Neuronal stem cell (in vitro differentiated cells): ENCODE data around the gene POLE.

Experiments used
- DNase-seq: peaks from one replicate; pipeline ENCODE4 v3.0.0-alpha.2; 2013; ENCODE audit warnings: low spot score
- H2AFZ ChIP-seq: one replicate; pipeline ENCODE4 v1.6.1; 2013; ENCODE audit warnings: mild to moderate bottlenecking, low read length, inconsistent platforms
- H2AK5ac ChIP-seq: 2 replicates; pipeline ENCODE4 v1.6.1; 2013; ENCODE audit warnings: low read depth, mild to moderate bottlenecking, inconsistent platforms, low read length, moderate library complexity, mixed read lengths
- H2BK120ac ChIP-seq: 2 replicates; pipeline ENCODE4 v1.6.1; 2013; ENCODE audit warnings: low read depth, mild to moderate bottlenecking, inconsistent platforms, low read length, moderate library complexity, mixed read lengths
- H2BK12ac ChIP-seq: one replicate; pipeline ENCODE4 v1.6.1; 2013; ENCODE audit warnings: low read length, inconsistent platforms
- H2BK15ac ChIP-seq: 2 replicates; pipeline ENCODE4 v1.6.1; 2013; ENCODE audit warnings: mild to moderate bottlenecking, low read length, inconsistent platforms, mixed read lengths
- H2BK5ac ChIP-seq: one replicate; pipeline ENCODE4 v1.6.1; 2013; ENCODE audit warnings: inconsistent platforms, mild to moderate bottlenecking, low read length, moderate library complexity
- H3K14ac ChIP-seq: one replicate; pipeline ENCODE4 v1.6.1; 2013; ENCODE audit warnings: low read length, inconsistent platforms
- H3K18ac ChIP-seq: 2 replicates; pipeline ENCODE4 v1.6.1; 2013; ENCODE audit warnings: low read length, inconsistent platforms
- H3K23ac ChIP-seq: 2 replicates; pipeline ENCODE4 v1.6.1; 2013; ENCODE audit warnings: low read depth, mild to moderate bottlenecking, mixed read lengths, low read length, inconsistent platforms; ENCODE audit not compliant: poor library complexity
- H3K27ac ChIP-seq: replicated peaks from 3 replicates; pipeline ENCODE4 v1.5.1; 2013; ENCODE audit warnings: low read length, inconsistent platforms
- H3K27me3 ChIP-seq, 3 experiments: 2 replicates each; pipeline ENCODE4 v1.6.1; 2013; ENCODE audit warnings: low read length in 3 of 3, mild to moderate bottlenecking in 2 of 3, inconsistent platforms in 1 of 3, low read depth in 1 of 3, mixed read lengths in 1 of 3, moderate library complexity in 1 of 3; ENCODE audit not compliant: control insufficient read depth in 3 of 3, insufficient read depth in 3 of 3
- H3K36me3 ChIP-seq, 2 donors: replicated peaks in 1 of 2; 2 replicates each; pipeline ENCODE4 v1.6.1; 2013; ENCODE audit warnings: low read length in 2 of 2; ENCODE audit not compliant: control insufficient read depth in 2 of 2, insufficient read depth in 2 of 2
- H3K4ac ChIP-seq: 2 replicates; pipeline ENCODE4 v1.6.1; 2013; ENCODE audit warnings: inconsistent platforms, mild to moderate bottlenecking, low read length, moderate library complexity
- H3K4me1 ChIP-seq, 2 donors: 1 replicate in 1 of 2; 2 replicates in 1 of 2; pipeline ENCODE4 v1.6.1; 2013; ENCODE audit warnings: low read length in 2 of 2, low read depth in 1 of 2; ENCODE audit not compliant: control insufficient read depth in 2 of 2, insufficient read depth in 1 of 2
- H3K4me2 ChIP-seq: one replicate; pipeline ENCODE4 v1.6.1; 2013; ENCODE audit warnings: mild to moderate bottlenecking, low read length, inconsistent platforms; ENCODE audit not compliant: insufficient read depth, poor library complexity, severe bottlenecking
- H3K4me3 ChIP-seq, 2 donors: 2 replicates each; pipeline ENCODE4 v1.5.1; 2013; ENCODE audit warnings: low read length in 2 of 2, mild to moderate bottlenecking in 2 of 2, inconsistent platforms in 1 of 2, moderate library complexity in 1 of 2
- H3K79me1 ChIP-seq: one replicate; pipeline ENCODE4 v1.6.1; 2013; ENCODE audit warnings: low read depth, mild to moderate bottlenecking, inconsistent platforms, low read length, moderate library complexity
- H3K9ac ChIP-seq: one replicate; pipeline ENCODE4 v1.6.1; 2013; ENCODE audit warnings: mild to moderate bottlenecking, low read depth, low read length, inconsistent platforms; ENCODE audit not compliant: poor library complexity
- H3K9me3 ChIP-seq, 2 donors: replicated peaks in 1 of 2; 2 replicates each; pipeline versions ENCODE3 to v1.6.1; 2013; ENCODE audit warnings: low read length in 2 of 2, mild to moderate bottlenecking in 2 of 2, inconsistent platforms in 1 of 2, low read depth in 1 of 2, mixed read lengths in 1 of 2, moderate library complexity in 1 of 2; ENCODE audit not compliant: control insufficient read depth in 2 of 2, insufficient read depth in 1 of 2
- H4K8ac ChIP-seq: one replicate; pipeline ENCODE4 v1.6.1; 2013; ENCODE audit warnings: low read depth, mild to moderate bottlenecking, inconsistent platforms, low read length, moderate library complexity
- H4K91ac ChIP-seq: one replicate; pipeline ENCODE4 v1.6.1; 2013; ENCODE audit warnings: low read length, low read depth, mild to moderate bottlenecking, inconsistent platforms; ENCODE audit not compliant: poor library complexity
- WGBS, 2 donors: extraction: QIAGEN DNeasy Blood & Tissue Kit; methylation state at CpG; one replicate each; pipeline ENCODE4 v1.1.7; 2013; ENCODE audit warnings: missing lambda C conversion rate in 2 of 2, mixed read lengths in 1 of 2; ENCODE audit not compliant: insufficient read length in 2 of 2, insufficient replicate concordance in 1 of 2; ENCODE audit errors: extremely low coverage in 2 of 2; 5-methylcytosine and 5-hydroxymethylcytosine counted together

POLE gene

DNA sequence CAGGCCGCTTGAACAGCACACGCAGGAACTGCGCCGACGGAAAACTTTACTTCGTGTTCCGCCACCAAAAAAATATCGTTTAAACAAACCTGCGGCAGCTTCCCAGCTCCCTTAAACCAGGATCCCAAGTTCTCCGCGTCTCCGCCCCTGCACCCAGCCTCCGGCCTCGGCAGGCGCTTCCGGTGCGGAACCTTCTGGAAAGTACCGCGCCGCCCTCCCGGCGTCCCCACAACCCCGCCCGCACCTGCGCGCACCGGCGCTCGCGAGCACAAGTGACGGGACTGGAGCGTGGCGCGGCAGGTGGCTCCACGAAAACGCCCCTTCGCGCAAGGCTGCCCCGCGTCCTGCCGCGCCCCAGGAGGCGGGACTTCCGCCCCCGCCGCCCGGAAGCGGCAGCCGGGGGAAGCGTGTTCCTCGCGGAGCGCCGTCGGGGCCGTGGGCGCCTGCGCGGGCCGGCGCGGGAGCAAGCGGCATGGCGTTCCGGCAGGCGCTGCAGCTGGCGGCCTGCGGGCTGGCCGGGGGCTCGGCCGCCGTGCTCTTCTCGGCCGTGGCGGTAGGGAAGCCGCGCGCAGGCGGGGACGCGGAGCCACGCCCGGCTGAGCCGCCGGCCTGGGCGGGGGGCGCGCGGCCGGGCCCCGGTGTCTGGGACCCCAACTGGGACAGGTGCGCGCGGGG lies 23.4 kb upstream of the POLE start, which contains the start of gene PGAM5:
Gene PGAM5, plus strand, starts transcription at position 438 of the 675 bp plus-strand sequence. Its CDS starts 35 bp downstream, at position 473.
- WGBS, 2 donors, result no CpG with 5 or more reads among the region's 94 CpGs
- Histone ChIP-seq H2BK12ac (no peak within 1 kb of the TSS), H4K8ac (no peak within 1 kb of the TSS), H3K4me3 (peak within 1 kb of the TSS; percentile 81 to 95), H3K4ac (no peak within 1 kb of the TSS), H3K18ac (peak within 1 kb of the TSS; percentile 96), H3K9ac (peak within 1 kb of the TSS; percentile 94), H3K27me3 (no peaks in the 10 kb centered on the region), H3K14ac (peak within 1 kb of the TSS; percentile 39), H3K79me1 (peaks cover 6% of the 10 kb centered on the region), H2BK15ac (peak within 1 kb of the TSS; percentile 26), H4K91ac (no peak within 1 kb of the TSS), H3K23ac (peak within 1 kb of the TSS; percentile 99), H3K9me3 (peaks cover 0 to 2% of the 10 kb centered on the region in 2 donors), H3K4me1 (peaks cover 0 to 2% of the 10 kb centered on the region in 2 donors), H3K36me3 (peaks cover 8 to 29% of the 10 kb centered on the region in 2 donors), H2BK5ac (peak within 1 kb of the TSS; percentile 62), H2AK5ac (peak within 1 kb of the TSS; percentile 70), H2AFZ (peak within 1 kb of the TSS; percentile 100), H2BK120ac (no peak within 1 kb of the TSS), H3K4me2 (peak within 1 kb of the TSS; percentile 69), H3K27ac (peak within 1 kb of the TSS; percentile 71)
- peak; percentile 75 for DNase-seq

DNA sequence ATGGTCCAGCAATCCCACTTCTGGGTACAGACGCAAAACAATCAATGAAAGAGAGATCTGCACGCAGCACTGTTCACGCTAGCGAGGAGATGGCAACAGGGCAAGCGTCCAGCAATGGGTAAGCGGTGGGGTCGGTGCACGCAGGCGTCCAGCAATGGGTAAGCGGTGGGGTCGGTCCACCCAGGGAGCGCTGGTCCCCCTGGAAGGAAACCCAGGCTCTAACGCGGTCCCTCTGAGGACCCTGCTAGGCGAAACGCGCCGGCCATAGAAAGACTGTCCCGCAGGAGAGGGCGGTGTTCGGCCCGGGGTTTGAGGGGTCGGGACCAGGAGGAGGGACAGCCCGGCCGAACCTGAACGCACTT lies 22.9 kb upstream of the POLE start:
- Histone ChIP-seq H3K14ac (peak overlapping the region; percentile 39), H3K18ac (peak overlapping the region; percentile 96), H3K27me3 (no peaks in the 10 kb centered on the region), H4K8ac (no peak overlapping the region), H3K4me1 (peaks cover 0 to 2% of the 10 kb centered on the region in 2 donors), H3K23ac (peak overlapping the region; percentile 99), H3K79me1 (peaks cover 6% of the 10 kb centered on the region), H3K36me3 (peaks cover 7 to 29% of the 10 kb centered on the region in 2 donors), H3K9ac (peak overlapping the region; percentile 94), H3K4ac (no peak overlapping the region), H3K27ac (peak overlapping the region; percentile 71), H2BK120ac (no peak overlapping the region), H2AK5ac (no peak overlapping the region), H3K4me3 (peak overlapping the region; percentile 81 to 95), H3K9me3 (peaks cover 0 to 2% of the 10 kb centered on the region in 2 donors), H3K4me2 (peak overlapping the region; percentile 69), H2BK12ac (no peak overlapping the region), H2AFZ (peak overlapping the region; percentile 100), H4K91ac (no peak overlapping the region), H2BK5ac (peak overlapping the region; percentile 62), H2BK15ac (peak overlapping the region; percentile 24)
- no peak for DNase-seq
- WGBS, 2 donors, result no CpG with 5 or more reads among the region's 26 CpGs

DNA sequence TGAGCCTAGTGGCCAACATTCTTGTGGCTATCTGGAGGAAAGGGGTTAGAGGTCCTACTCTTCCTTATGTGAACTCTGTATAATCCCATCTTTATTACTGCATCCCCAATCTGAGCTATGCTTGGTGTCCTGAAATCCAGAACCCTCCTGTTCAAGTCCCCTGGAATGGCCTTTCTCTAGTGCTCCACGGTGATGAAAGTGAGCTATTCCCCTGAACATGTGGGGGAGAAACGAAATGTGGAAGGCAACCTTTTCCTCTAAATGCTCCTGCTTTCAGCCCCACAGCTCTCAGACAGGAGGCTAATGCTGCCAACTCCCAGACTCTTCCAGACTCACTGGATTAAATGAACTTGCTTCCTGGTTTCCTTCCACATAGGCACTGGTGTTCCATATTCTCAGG lies 21.0 kb upstream of the POLE start:
- Histone ChIP-seq H3K9ac (no peak overlapping the region), H3K27ac (no peak overlapping the region), H2BK5ac (no peak overlapping the region), H3K4me1 (peaks cover 2% of the 10 kb centered on the region in 2 donors), H3K18ac (no peak overlapping the region), H3K4me3 (no peak overlapping the region), H3K27me3 (no peaks in the 10 kb centered on the region), H3K79me1 (peaks cover 6% of the 10 kb centered on the region), H3K14ac (no peak overlapping the region), H3K4me2 (no peak overlapping the region), H2AK5ac (no peak overlapping the region), H2BK120ac (no peak overlapping the region), H4K91ac (no peak overlapping the region), H3K23ac (no peak overlapping the region), H2AFZ (no peak overlapping the region), H4K8ac (no peak overlapping the region), H2BK15ac (no peak overlapping the region), H3K4ac (no peak overlapping the region), H3K9me3 (no peaks in the 10 kb centered on the region), H3K36me3 (peaks cover 4 to 29% of the 10 kb centered on the region in 2 donors), H2BK12ac (no peak overlapping the region)
- DNase-seq, result no peak
- no CpG with 5 or more reads among the region's 2 CpGs for WGBS, 2 donors

DNA sequence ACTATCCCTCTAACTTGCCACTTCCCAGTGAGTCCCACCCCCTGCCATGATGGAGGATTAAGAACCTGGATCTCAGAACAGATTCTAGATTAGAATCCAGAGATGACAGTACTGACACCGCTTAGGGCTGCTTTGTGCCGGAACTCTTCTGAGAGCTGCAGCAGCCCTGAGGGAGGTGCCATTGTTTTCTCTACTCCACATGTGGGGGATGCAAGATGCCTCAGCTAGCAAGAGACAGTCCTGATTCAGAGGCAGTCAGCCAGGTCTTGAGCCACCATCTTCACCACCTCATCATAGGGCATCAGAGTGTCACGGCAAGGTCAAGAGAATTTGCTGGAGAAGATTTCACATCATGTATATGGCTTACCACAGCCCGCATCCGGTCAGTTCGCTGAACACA lies 20.1 kb upstream of the POLE start:
- Histone ChIP-seq H2BK15ac (no peak overlapping the region), H2BK5ac (no peak overlapping the region), H3K4ac (no peak overlapping the region), H3K23ac (no peak overlapping the region), H4K91ac (no peak overlapping the region), H3K9ac (no peak overlapping the region), H3K79me1 (peaks cover 9% of the 10 kb centered on the region), H2BK12ac (no peak overlapping the region), H3K4me3 (no peak overlapping the region), H4K8ac (no peak overlapping the region), H3K27ac (no peak overlapping the region), H3K9me3 (no peaks in the 10 kb centered on the region), H2AK5ac (no peak overlapping the region), H2BK120ac (no peak overlapping the region), H3K18ac (no peak overlapping the region), H3K27me3 (no peaks in the 10 kb centered on the region), H3K4me2 (no peak overlapping the region), H3K14ac (no peak overlapping the region), H3K4me1 (peaks cover 2% of the 10 kb centered on the region in 2 donors), H2AFZ (no peak overlapping the region), H3K36me3 (peaks cover 9 to 36% of the 10 kb centered on the region in 2 donors)
- no peak for DNase-seq
- WGBS, 2 donors, result no CpG with 5 or more reads among the region's 6 CpGs
